Thoracic aorta (tissue), 2 donors: ENCODE measurements around the gene ARRDC5. TPM values are rescaled to one million over a fixed set of nuclear protein-coding genes. Genes with fewer than 3 reads are reported as not detected.
"Not testable (repeated sequence)": the region's sequence is repeated elsewhere in the genome, so short reads cannot be mapped to it uniquely, and the experiment has no call there.

Source experiments
- ATAC-seq: fragments of 150-250 bp; one replicate; pipeline ENCODE4 v1.8.0; 2017; ENCODE audit warnings: low read depth; ENCODE audit not compliant: insufficient number of reproducible peaks, low FRiP score
- DNase-seq: peaks from one replicate; pipeline ENCODE4 v3.0.0-alpha.2; 2020; ENCODE audit warnings: low spot score
- H3K27ac ChIP-seq, 2 donors: fragments of 200-600 bp; sonication (generic); 1 replicate in 1 of 2; 2 replicates in 1 of 2; pipeline ENCODE4 v1.5.1; 2016; ENCODE audit warnings: mild to moderate bottlenecking in 2 of 2, moderate library complexity in 2 of 2
- H3K27me3 ChIP-seq: fragments of 200-600 bp; sonication (generic); replicated peaks from 2 replicates; pipeline ENCODE4 v1.6.0; 2016; ENCODE audit warnings: mild to moderate bottlenecking; ENCODE audit not compliant: insufficient read depth
- H3K36me3 ChIP-seq: fragments of 200-600 bp; sonication (generic); one replicate; pipeline ENCODE4 v1.5.1; 2016
- H3K4me1 ChIP-seq, 2 donors: fragments of 200-600 bp; sonication (generic); 1 replicate in 1 of 2; 2 replicates in 1 of 2; pipeline versions ENCODE4 v1.5.1 to v1.6.0; 2016; ENCODE audit warnings: low read depth in 2 of 2, mild to moderate bottlenecking in 1 of 2; ENCODE audit not compliant: control insufficient read depth in 1 of 2
- H3K4me3 ChIP-seq: fragments of 200-600 bp; sonication (generic); 2 replicates; pipeline ENCODE4 v1.5.1; 2016; ENCODE audit warnings: mild to moderate bottlenecking
- H3K9me3 ChIP-seq: fragments of 200-600 bp; sonication (generic); 2 replicates; pipeline ENCODE4 v1.5.1; 2016
- CTCF ChIP-seq: fragments of 200-600 bp; sonication (generic); IDR thresholded peaks from one replicate; pipeline ENCODE4 v1.5.1; 2019; ENCODE audit warnings: antibody characterized with exemption
- total RNA-seq, 2 donors: library from RNA; depleted of rRNA; stranded (reverse); fragments of >200 nt; gene quantifications; one replicate each; pipeline versions ENCODE4 v1.1.0 to v1.2.3, GENCODE V29; 2016

Gene ARRDC5
- 1 to 10 TPM in 1 of 2 donors, under 1 TPM in 1; 0.49 to 3.1 TPM for total RNA-seq

GRCh38 chr19:4902796-4903195, at the start of gene ARRDC5:
Gene ARRDC5 (minus strand): TSS chr19:4902896. CDS start chr19:4902825, 71 bp downstream.
- no peak within 1 kb of the TSS for H3K27ac ChIP-seq
- no peaks in the 10 kb centered on the region for H3K27me3 ChIP-seq
- no peak for TF ChIP-seq CTCF
- H3K9me3 ChIP-seq = no peaks in the 10 kb centered on the region
- H3K4me3 ChIP-seq = no peak within 1 kb of the TSS
- ATAC-seq = no peak
- no peaks in the 10 kb centered on the region for H3K36me3 ChIP-seq
- H3K4me1 ChIP-seq = no peaks in the 10 kb centered on the region
- DNase-seq = no peak

GRCh38 chr19:4951656-4952055, 49.0 kb upstream of the ARRDC5 start:
- ATAC-seq (no peak), DNase-seq (no peak)
- Histone ChIP-seq H3K4me1 (no peaks in the 10 kb centered on the region), H3K4me3 (no peak overlapping the region), H3K36me3 (no peaks in the 10 kb centered on the region), H3K9me3 (no peaks in the 10 kb centered on the region), H3K27ac (no peak overlapping the region), H3K27me3 (no peaks in the 10 kb centered on the region)
- no peak for TF ChIP-seq CTCF

DNA sequence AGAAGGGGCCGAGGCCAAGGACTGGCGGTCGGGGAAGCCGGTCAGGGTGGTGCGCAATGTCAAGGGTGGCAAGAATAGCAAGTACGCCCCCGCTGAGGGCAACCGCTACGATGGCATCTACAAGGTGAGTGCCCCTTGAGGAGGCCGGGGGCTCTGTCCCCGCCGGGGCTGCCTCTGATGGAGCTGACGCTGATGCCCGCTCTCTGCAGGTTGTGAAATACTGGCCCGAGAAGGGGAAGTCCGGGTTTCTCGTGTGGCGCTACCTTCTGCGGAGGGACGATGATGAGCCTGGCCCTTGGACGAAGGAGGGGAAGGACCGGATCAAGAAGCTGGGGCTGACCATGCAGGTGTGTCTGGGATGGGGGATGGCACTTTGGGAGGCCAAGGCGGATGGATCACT, 48.0 kb upstream of the ARRDC5 start:
- not testable (repeated sequence) for H3K36me3 ChIP-seq, H3K4me3 ChIP-seq, H3K4me1 ChIP-seq, H3K27ac ChIP-seq, H3K9me3 ChIP-seq, ATAC-seq, DNase-seq, H3K27me3 ChIP-seq

DNA sequence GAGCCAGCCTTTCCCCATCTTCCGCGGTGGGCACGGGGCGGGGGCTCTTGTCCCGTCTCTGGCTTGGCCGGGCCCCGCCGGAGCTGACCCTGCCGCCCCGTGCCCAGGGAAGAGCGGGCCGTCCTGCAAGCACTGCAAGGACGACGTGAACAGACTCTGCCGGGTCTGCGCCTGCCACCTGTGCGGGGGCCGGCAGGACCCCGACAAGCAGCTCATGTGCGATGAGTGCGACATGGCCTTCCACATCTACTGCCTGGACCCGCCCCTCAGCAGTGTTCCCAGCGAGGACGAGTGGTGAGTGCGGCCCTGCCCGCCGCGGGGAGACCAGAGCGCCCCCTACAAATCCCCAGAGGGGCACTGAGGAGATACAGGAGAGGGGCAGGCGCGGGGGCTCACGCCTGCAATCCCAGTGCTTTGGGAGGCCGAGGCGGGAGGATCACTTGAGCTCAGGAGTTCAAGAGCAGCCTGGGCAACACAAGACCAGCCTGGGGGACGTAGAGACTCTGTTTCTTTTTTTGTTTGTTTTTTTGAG, 39.0 kb upstream of the ARRDC5 start:
- H3K4me1 ChIP-seq, H3K4me3 ChIP-seq, DNase-seq, ATAC-seq, H3K27me3 ChIP-seq, H3K9me3 ChIP-seq, H3K27ac ChIP-seq, H3K36me3 ChIP-seq: not testable (repeated sequence)

DNA sequence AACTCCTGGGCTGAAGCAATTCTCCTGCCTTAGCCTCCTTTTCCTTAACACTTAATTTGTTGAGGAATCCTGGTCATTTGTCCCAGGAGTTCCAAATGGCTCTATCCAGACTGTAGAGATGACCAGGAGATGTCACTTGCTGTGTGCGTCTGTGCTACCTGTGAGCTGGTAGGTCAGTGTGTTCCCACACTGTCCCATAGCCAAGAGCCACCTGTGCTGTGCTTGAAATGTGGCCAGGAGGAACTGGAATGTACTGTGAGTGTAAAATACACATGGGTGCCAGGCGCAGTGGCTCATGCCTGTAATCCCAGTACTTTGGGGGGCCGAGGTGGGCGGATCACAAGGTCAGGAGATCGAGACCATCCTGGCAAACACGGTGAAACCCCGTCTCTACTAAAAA, 36.8 kb upstream of the ARRDC5 start:
- TF ChIP-seq CTCF = no peak
- Histone ChIP-seq H3K4me3 (no peak overlapping the region), H3K36me3 (no peaks in the 10 kb centered on the region), H3K9me3 (no peaks in the 10 kb centered on the region), H3K4me1 (no peaks in the 10 kb centered on the region), H3K27me3 (no peaks in the 10 kb centered on the region), H3K27ac (no peak overlapping the region)
- ATAC-seq (no peak), DNase-seq (no peak)

GRCh38 chr19:4938461-4938860, 35.8 kb upstream of the ARRDC5 start:
- H3K4me1 ChIP-seq, H3K9me3 ChIP-seq, H3K36me3 ChIP-seq, H3K4me3 ChIP-seq, H3K27ac ChIP-seq, DNase-seq, H3K27me3 ChIP-seq, ATAC-seq: not testable (repeated sequence)

GRCh38 chr19:4937060-4937459, 34.4 kb upstream of the ARRDC5 start:
- Histone ChIP-seq H3K4me1 (no peaks in the 10 kb centered on the region), H3K4me3 (no peak overlapping the region), H3K27ac (no peak overlapping the region), H3K36me3 (no peaks in the 10 kb centered on the region), H3K9me3 (no peaks in the 10 kb centered on the region), H3K27me3 (no peaks in the 10 kb centered on the region)
- TF ChIP-seq CTCF = no peak
- no peak for ATAC-seq
- no peak for DNase-seq
